Trophoblast cell (in vitro differentiated cells and primary cell): ENCODE data around the gene C18orf54.
A peak's percentile ranks its signal among the peaks of the same experiment; 100 is the strongest.

Experiments
- DNase-seq, 2 donors: peaks; one replicate each; pipeline ENCODE4 v3.0.0-alpha.2; 2016
- H2AFZ ChIP-seq: 2 replicates; pipeline ENCODE4 v1.6.1; 2013; ENCODE audit warnings: low read length, moderate library complexity, mild to moderate bottlenecking; ENCODE audit not compliant: insufficient read depth, poor library complexity
- H2AK5ac ChIP-seq: 2 replicates; pipeline ENCODE4 v1.6.1; 2013; ENCODE audit warnings: mild to moderate bottlenecking, low read length
- H2BK120ac ChIP-seq: 2 replicates; pipeline ENCODE4 v1.6.1; 2013; ENCODE audit warnings: low read length, mild to moderate bottlenecking, moderate library complexity; ENCODE audit not compliant: insufficient read depth, poor library complexity
- H2BK12ac ChIP-seq: 2 replicates; pipeline ENCODE4 v1.6.1; 2013; ENCODE audit warnings: mild to moderate bottlenecking, low read length, moderate library complexity
- H2BK5ac ChIP-seq: 2 replicates; pipeline ENCODE4 v1.6.1; 2013; ENCODE audit warnings: low read length, low read depth, moderate library complexity, mild to moderate bottlenecking; ENCODE audit not compliant: poor library complexity
- H3K14ac ChIP-seq: 2 replicates; pipeline ENCODE4 v1.6.1; 2013; ENCODE audit warnings: mild to moderate bottlenecking, low read length
- H3K18ac ChIP-seq: 2 replicates; pipeline ENCODE4 v1.6.1; 2013; ENCODE audit warnings: mild to moderate bottlenecking, low read length
- H3K23ac ChIP-seq: 2 replicates; pipeline ENCODE4 v1.6.1; 2013; ENCODE audit warnings: low read length
- H3K27ac ChIP-seq: 2 replicates; pipeline ENCODE4 v1.5.1; 2013; ENCODE audit warnings: low read depth, mild to moderate bottlenecking, inconsistent platforms, low read length, moderate library complexity
- H3K27me3 ChIP-seq: 2 replicates; pipeline ENCODE4 v1.6.1; 2013; ENCODE audit warnings: inconsistent platforms, mild to moderate bottlenecking, low read length, moderate library complexity; ENCODE audit not compliant: insufficient read depth
- H3K36me3 ChIP-seq, 2 experiments: 1 replicate in 1 of 2; 2 replicates in 1 of 2; pipeline ENCODE4 v1.6.1; 2013; ENCODE audit warnings: low read length in 2 of 2, mild to moderate bottlenecking in 2 of 2, moderate library complexity in 1 of 2; ENCODE audit not compliant: insufficient read depth in 2 of 2, control insufficient read depth in 1 of 2
- H3K4ac ChIP-seq: 2 replicates; pipeline ENCODE4 v1.6.1; 2013; ENCODE audit warnings: low read depth, mild to moderate bottlenecking, low read length, moderate library complexity
- H3K4me1 ChIP-seq, 2 experiments: 1 replicate in 1 of 2; 2 replicates in 1 of 2; pipeline ENCODE4 v1.6.1; 2013; ENCODE audit warnings: low read length in 2 of 2, mild to moderate bottlenecking in 2 of 2, moderate library complexity in 1 of 2; ENCODE audit not compliant: insufficient read depth in 2 of 2, control insufficient read depth in 1 of 2
- H3K4me2 ChIP-seq: 2 replicates; pipeline ENCODE4 v1.6.1; 2013; ENCODE audit warnings: inconsistent platforms, mild to moderate bottlenecking, low read length, moderate library complexity
- H3K4me3 ChIP-seq: 2 replicates; pipeline ENCODE4 v1.5.1; 2013; ENCODE audit warnings: mild to moderate bottlenecking, low read depth, low read length, inconsistent platforms
- H3K79me1 ChIP-seq: one replicate; pipeline ENCODE4 v1.6.1; 2013; ENCODE audit warnings: low read length
- H3K79me2 ChIP-seq: 2 replicates; pipeline ENCODE4 v1.6.1; 2013; ENCODE audit warnings: low read length, mild to moderate bottlenecking; ENCODE audit not compliant: control insufficient read depth, insufficient read depth, poor library complexity
- H3K9ac ChIP-seq: 2 replicates; pipeline ENCODE4 v1.6.1; 2013; ENCODE audit warnings: mild to moderate bottlenecking, low read length
- H3K9me3 ChIP-seq: 2 replicates; pipeline ENCODE4 v1.6.1; 2013; ENCODE audit warnings: low read depth, mild to moderate bottlenecking, control low read depth, inconsistent platforms, low read length; ENCODE audit not compliant: insufficient read depth
- H4K12ac ChIP-seq: 2 replicates; pipeline ENCODE4 v1.6.1; 2013; ENCODE audit warnings: low read depth, mild to moderate bottlenecking, low read length, moderate library complexity
- H4K8ac ChIP-seq: 2 replicates; pipeline ENCODE4 v1.6.1; 2013; ENCODE audit warnings: low read depth, mild to moderate bottlenecking, low read length, moderate library complexity
- H4K91ac ChIP-seq: one replicate; pipeline ENCODE4 v1.6.1; 2013; ENCODE audit warnings: low read depth, mild to moderate bottlenecking, low read length, moderate library complexity
- WGBS: extraction: QIAGEN DNeasy Blood & Tissue Kit; methylation state at CpG from one replicate; pipeline ENCODE4 v1.1.7; 2013; ENCODE audit warnings: missing lambda C conversion rate; ENCODE audit not compliant: insufficient read length, insufficient coverage; ENCODE audit errors: extremely low coverage; 5-methylcytosine and 5-hydroxymethylcytosine counted together

The C18orf54 gene

DNA sequence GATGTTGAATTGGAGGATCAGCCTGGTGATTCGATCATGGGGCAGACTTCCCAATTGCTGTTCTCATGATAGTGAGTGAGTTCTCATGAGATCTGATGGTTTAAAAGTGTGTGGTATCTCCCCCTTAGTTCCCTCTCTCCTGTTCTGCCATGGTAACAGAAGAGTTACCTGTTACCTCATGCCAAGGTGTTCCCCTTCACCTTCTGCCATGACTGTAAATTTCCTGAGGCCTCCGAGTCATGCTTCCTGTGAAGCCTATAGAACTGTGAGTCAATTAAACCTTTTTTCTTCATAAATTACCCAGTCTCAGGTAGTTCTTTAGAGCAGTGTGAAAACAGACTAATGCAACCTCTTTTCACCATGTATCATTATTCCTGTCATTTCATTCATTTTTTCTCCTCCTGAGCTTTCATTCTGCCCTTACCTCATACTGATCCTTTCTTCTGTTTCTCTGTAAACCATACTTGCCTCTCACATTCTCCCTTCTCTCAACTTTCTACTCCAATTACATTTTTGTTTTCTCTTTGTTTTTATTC lies 22.0 kb upstream of the C18orf54 start:
- Histone ChIP-seq H3K36me3 (no peaks in the 10 kb centered on the region), H3K4ac (no peak overlapping the region), H3K27me3 (no peaks in the 10 kb centered on the region), H4K12ac (no peak overlapping the region), H3K79me2 (no peaks in the 10 kb centered on the region), H3K9ac (no peak overlapping the region), H3K79me1 (no peaks in the 10 kb centered on the region), H3K18ac (no peak overlapping the region), H2AFZ (no peak overlapping the region), H3K4me3 (no peak overlapping the region), H2BK5ac (no peak overlapping the region), H4K91ac (no peak overlapping the region), H3K23ac (no peak overlapping the region), H3K4me1 (no peaks in the 10 kb centered on the region), H3K9me3 (peaks cover 3% of the 10 kb centered on the region), H2BK12ac (no peak overlapping the region), H3K27ac (no peak overlapping the region), H2AK5ac (no peak overlapping the region), H4K8ac (no peak overlapping the region), H3K14ac (no peak overlapping the region), H3K4me2 (no peak overlapping the region), H2BK120ac (no peak overlapping the region)
- DNase-seq = no peak
- no CpG with 5 or more reads among the region's 2 CpGs for WGBS

GRCh38 chr18:54338230-54338629 lies 19.5 kb upstream of the C18orf54 start:
- H3K4me1 ChIP-seq = no peaks in the 10 kb centered on the region
- no peak overlapping the region for H3K27ac ChIP-seq
- H4K8ac ChIP-seq = no peak overlapping the region
- WGBS = no CpG with 5 or more reads among the region's 4 CpGs
- no peaks in the 10 kb centered on the region for H3K27me3 ChIP-seq
- no peak overlapping the region for H2BK5ac ChIP-seq
- H3K9me3 ChIP-seq = no peaks in the 10 kb centered on the region
- no peak overlapping the region for H2AK5ac ChIP-seq
- no peaks in the 10 kb centered on the region for H3K36me3 ChIP-seq
- H2BK12ac ChIP-seq = no peak overlapping the region
- no peak overlapping the region for H3K23ac ChIP-seq
- H2AFZ ChIP-seq = no peak overlapping the region
- no peaks in the 10 kb centered on the region for H3K79me1 ChIP-seq
- DNase-seq = no peak
- no peak overlapping the region for H4K91ac ChIP-seq
- no peaks in the 10 kb centered on the region for H3K79me2 ChIP-seq
- H2BK120ac ChIP-seq = no peak overlapping the region
- H3K4me2 ChIP-seq = no peak overlapping the region
- H3K18ac ChIP-seq = no peak overlapping the region
- H4K12ac ChIP-seq = no peak overlapping the region
- no peak overlapping the region for H3K4ac ChIP-seq
- H3K4me3 ChIP-seq = no peak overlapping the region
- no peak overlapping the region for H3K9ac ChIP-seq
- no peak overlapping the region for H3K14ac ChIP-seq

DNA sequence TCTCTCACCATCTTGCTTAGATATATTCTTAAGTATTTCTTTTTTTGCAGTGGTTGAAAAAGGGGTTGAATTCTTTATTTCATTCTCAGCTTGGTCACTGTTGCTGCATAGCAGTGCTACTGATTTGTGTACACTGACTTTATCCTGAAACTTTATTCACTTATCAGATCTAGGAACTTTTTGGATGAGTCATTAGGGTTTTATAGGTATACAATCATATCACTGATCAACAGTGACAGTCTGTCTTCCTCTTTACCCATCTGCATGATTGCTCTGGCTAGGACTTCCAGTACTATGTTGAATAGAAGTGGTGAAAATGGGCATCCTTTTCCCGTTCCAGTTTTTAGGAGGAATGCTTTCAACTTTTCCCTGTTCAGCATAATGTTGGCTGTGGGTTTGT lies 6.5 kb upstream of the C18orf54 start:
- Histone ChIP-seq H3K4me3 (no peak overlapping the region), H2BK5ac (no peak overlapping the region), H3K27ac (no peak overlapping the region), H3K9me3 (no peaks in the 10 kb centered on the region), H4K12ac (no peak overlapping the region), H3K4me2 (no peak overlapping the region), H2BK12ac (no peak overlapping the region), H3K4ac (no peak overlapping the region), H2AFZ (no peak overlapping the region), H3K27me3 (no peaks in the 10 kb centered on the region), H3K14ac (no peak overlapping the region), H2AK5ac (no peak overlapping the region), H3K18ac (no peak overlapping the region), H3K4me1 (no peaks in the 10 kb centered on the region), H3K9ac (no peak overlapping the region), H4K8ac (no peak overlapping the region), H3K23ac (no peak overlapping the region), H2BK120ac (no peak overlapping the region), H3K36me3 (no peaks in the 10 kb centered on the region), H3K79me2 (no peaks in the 10 kb centered on the region), H4K91ac (no peak overlapping the region), H3K79me1 (no peaks in the 10 kb centered on the region)
- WGBS = no CpG with 5 or more reads among the region's 1 CpG
- no peak for DNase-seq

DNA sequence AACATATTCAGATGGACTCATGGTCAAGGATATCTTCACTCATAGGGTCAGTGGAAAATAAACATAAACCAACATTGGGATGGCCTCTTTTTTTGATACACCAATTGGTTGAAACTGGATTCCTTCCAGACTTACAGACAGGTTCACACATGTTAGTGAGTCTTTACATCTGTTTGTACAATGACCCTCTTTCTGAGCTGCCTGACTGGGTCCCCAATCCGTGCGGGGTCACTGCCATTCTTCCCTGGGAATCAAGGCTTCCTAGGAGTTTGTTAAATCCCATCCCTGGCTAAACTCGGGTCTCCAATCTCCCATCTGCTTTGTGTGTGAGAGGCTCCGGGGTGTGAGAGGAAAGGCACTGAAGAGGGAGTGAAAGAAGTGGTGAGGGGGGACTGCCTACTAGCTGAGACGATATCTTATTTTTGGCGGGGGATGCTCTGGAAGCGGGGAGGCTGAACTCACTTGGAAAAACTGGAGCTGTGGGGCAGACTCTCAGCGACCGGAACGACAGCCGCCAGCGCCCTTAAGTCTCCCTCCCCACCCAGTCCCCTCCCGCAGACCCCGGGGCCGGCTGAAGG lies 535 bp upstream of the C18orf54 start:
- Histone ChIP-seq H4K8ac (peak overlapping the region; percentile 80), H2BK120ac (peak overlapping the region; percentile 37), H3K14ac (peak overlapping the region; percentile 32), H3K18ac (peak overlapping the region; percentile 26), H3K27ac (no peak overlapping the region), H3K4me1 (peaks cover 0 to 2% of the 10 kb centered on the region in 2 experiments), H2BK12ac (no peak overlapping the region), H3K36me3 (peaks cover 0 to 2% of the 10 kb centered on the region in 2 experiments), H2AFZ (peak overlapping the region; percentile 41), H2BK5ac (peak overlapping the region; percentile 2), H3K27me3 (no peaks in the 10 kb centered on the region), H2AK5ac (no peak overlapping the region), H3K79me2 (peaks cover 7% of the 10 kb centered on the region), H3K4me2 (peak overlapping the region; percentile 69), H4K91ac (peak overlapping the region; percentile 56), H3K9ac (peak overlapping the region; percentile 82), H3K79me1 (peaks cover 10% of the 10 kb centered on the region), H3K4me3 (peak overlapping the region; percentile 84), H3K23ac (no peak overlapping the region), H3K4ac (no peak overlapping the region), H4K12ac (peak overlapping the region; percentile 33), H3K9me3 (no peaks in the 10 kb centered on the region)
- WGBS = no CpG with 5 or more reads among the region's 15 CpGs
- DNase-seq = no peak
